ENCODE results near the gene PLEKHG4B. TPM values are rescaled to one million over a fixed set of nuclear protein-coding genes. Genes with fewer than 3 reads are reported as not detected.
"Not testable (repeated sequence)": the region's sequence is repeated elsewhere in the genome, so short reads cannot be mapped to it uniquely, and the experiment has no call there.

Gene PLEKHG4B
- total RNA-seq, 1 donor from 2014 or later: 6.8 TPM

DNA sequence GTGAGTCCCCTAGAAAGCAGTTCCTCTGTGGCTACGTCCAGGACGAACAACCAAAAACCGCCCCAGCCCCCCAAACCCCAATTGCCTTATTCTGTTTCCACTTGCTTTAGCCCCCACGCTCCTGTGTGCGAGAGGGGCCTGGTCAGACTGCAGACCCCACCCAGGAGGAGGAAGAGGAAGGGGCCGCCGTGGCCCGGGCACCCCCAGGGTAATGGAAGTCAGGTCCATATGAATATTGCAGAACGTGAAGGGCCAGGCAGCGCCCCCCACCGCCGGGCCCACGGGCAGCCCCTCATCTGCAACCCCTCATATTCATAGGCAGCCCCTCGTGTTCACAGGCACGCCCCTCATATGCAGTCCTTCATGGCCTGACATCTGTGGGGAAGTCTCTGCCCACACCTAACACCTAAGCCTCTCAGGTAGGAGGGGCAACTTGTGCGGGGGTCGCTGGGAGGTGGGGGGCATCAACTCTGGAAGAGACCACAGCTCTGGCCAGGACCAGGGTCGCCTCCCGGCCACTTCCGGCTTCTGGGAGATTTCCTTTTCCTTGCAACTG is 37.7 kb upstream of the PLEKHG4B start:
- Mint-ChIP-seq H3K27ac (ENCODE audit: unreplicated experiment) (no peak overlapping the region), H3K27me3 (ENCODE audit: unreplicated experiment) (peaks cover 9% of the 10 kb centered on the region), H3K4me3 (ENCODE audit: unreplicated experiment) (peak overlapping the region; percentile 76), H3K9me3 (ENCODE audit: unreplicated experiment) (no peaks in the 10 kb centered on the region), H3K4me1 (ENCODE audit: unreplicated experiment) (no peaks in the 10 kb centered on the region), H3K36me3 (ENCODE audit: low read depth, unreplicated experiment) (no peaks in the 10 kb centered on the region)
- no peak for DNase-seq (ENCODE audit: low spot score)
- TF ChIP-seq, protein P1, sequence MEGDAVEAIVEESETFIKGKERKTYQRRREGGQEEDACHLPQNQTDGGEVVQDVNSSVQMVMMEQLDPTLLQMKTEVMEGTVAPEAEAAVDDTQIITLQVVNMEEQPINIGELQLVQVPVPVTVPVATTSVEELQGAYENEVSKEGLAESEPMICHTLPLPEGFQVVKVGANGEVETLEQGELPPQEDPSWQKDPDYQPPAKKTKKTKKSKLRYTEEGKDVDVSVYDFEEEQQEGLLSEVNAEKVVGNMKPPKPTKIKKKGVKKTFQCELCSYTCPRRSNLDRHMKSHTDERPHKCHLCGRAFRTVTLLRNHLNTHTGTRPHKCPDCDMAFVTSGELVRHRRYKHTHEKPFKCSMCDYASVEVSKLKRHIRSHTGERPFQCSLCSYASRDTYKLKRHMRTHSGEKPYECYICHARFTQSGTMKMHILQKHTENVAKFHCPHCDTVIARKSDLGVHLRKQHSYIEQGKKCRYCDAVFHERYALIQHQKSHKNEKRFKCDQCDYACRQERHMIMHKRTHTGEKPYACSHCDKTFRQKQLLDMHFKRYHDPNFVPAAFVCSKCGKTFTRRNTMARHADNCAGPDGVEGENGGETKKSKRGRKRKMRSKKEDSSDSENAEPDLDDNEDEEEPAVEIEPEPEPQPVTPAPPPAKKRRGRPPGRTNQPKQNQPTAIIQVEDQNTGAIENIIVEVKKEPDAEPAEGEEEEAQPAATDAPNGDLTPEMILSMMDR (IDR thresholded peaks at IDR 0.05; ENCODE audit: unreplicated experiment): no peak

DNA sequence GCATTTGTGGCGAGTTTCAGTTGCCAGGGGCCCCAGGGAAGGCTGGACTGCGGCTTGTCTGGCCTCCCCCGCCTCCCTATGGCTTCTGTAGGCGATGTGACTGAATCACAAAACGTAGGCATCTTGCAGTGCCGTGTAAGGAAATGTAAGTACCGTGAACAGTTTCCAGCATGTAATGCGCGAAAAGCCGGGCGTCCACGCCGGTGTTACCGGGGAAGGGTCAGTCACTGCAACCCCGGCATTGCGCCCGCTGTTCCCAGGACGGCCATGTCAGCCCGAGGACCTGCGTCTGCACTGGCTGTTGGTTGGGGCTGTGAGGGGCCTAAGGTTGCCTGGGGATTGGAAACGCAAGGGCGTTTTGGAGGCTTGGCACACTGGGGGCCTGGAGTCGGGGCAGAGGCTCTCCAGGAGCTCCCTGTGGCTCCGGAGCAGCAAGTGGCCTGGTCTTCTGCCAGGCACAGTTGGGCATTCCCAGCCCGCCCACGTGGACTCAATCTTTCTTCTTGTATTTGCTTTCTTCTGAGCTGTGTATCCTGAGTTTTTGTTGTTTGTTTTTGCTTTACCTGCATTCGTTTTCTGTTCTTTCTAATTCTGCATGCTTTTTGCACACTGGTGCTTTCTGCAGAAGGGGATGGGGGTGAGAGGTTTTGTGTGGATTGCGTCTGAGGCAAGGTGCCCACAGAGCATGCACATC is 36.9 kb upstream of the PLEKHG4B start:
- H3K36me3 Mint-ChIP-seq (ENCODE audit: low read depth, unreplicated experiment): no peaks in the 10 kb centered on the region
- H3K9me3 Mint-ChIP-seq (ENCODE audit: unreplicated experiment): no peaks in the 10 kb centered on the region
- H3K4me3 Mint-ChIP-seq (ENCODE audit: unreplicated experiment): peak overlapping the region; percentile 76
- TF ChIP-seq, protein P1 (IDR thresholded peaks at IDR 0.05; ENCODE audit: unreplicated experiment): no peak
- H3K4me1 Mint-ChIP-seq (ENCODE audit: unreplicated experiment): no peaks in the 10 kb centered on the region
- DNase-seq (ENCODE audit: low spot score): no peak
- H3K27ac Mint-ChIP-seq (ENCODE audit: unreplicated experiment): no peak overlapping the region
- H3K27me3 Mint-ChIP-seq (ENCODE audit: unreplicated experiment): peaks cover 12% of the 10 kb centered on the region

DNA sequence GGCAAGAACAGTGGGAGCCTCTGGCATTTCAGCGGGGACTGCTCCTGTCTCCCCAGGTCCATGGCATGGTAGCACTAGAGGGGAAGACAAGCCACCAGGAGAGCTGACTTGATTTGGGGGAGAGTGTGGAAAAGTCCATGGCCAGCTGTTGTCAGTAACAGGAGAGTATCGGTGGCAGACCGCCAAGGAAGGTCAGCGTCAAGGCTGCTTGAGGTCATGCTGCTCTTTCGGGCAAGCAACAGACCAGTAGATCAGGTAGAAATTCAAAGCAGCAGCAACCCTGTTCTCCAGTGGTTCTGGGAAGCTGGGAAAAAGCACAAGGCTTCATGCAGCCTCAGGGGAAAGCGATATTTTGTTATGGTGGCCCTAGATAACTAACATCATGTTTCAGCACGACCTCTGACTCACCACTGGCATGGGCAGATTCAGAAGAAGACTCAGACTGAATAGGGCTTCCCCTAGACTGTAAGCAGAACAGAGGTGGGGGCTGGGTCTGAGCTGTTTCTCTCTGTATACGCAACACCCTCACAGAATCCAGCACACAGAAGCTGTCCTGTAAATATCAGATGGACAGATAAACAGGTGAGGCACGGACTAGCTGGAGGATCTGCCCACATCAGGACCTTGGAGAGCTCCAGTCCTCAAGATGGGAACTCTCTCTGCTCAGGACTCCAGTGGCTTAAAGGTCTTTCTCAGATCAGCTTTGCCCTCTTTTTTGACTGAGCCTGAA is 35.2 kb upstream of the PLEKHG4B start:
- TF ChIP-seq, protein P1 (IDR thresholded peaks at IDR 0.05; ENCODE audit: unreplicated experiment): no peak
- Mint-ChIP-seq H3K9me3 (ENCODE audit: unreplicated experiment) (no peaks in the 10 kb centered on the region), H3K27me3 (ENCODE audit: unreplicated experiment) (peaks cover 12% of the 10 kb centered on the region), H3K4me3 (ENCODE audit: unreplicated experiment) (no peak overlapping the region), H3K27ac (ENCODE audit: unreplicated experiment) (no peak overlapping the region), H3K36me3 (ENCODE audit: low read depth, unreplicated experiment) (no peaks in the 10 kb centered on the region), H3K4me1 (ENCODE audit: unreplicated experiment) (no peaks in the 10 kb centered on the region)
- DNase-seq (ENCODE audit: low spot score): peak; percentile 58

DNA sequence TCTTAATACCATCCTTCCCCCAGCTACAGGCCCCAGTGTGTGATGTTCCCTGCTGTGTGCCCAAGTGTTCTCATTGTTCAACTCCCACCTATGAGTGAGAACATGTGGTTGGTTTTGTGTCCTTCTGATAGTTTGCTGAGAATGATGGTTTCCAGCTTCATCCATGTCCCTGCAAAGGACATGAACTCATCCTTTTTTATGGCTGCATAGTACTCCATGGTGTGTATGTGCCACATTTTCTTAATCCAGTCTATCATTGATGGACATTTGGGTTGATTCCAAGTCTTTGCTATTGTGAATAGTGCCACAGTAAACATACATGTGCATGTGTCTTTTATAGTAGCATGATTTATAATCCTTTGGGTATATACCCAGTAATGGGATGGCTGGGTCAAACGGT is 31.7 kb upstream of the PLEKHG4B start:
- H3K9me3 Mint-ChIP-seq (ENCODE audit: unreplicated experiment); H3K4me1 Mint-ChIP-seq (ENCODE audit: unreplicated experiment); H3K27me3 Mint-ChIP-seq (ENCODE audit: unreplicated experiment); DNase-seq (ENCODE audit: low spot score); H3K36me3 Mint-ChIP-seq (ENCODE audit: low read depth, unreplicated experiment); H3K4me3 Mint-ChIP-seq (ENCODE audit: unreplicated experiment); H3K27ac Mint-ChIP-seq (ENCODE audit: unreplicated experiment): not testable (repeated sequence)

DNA sequence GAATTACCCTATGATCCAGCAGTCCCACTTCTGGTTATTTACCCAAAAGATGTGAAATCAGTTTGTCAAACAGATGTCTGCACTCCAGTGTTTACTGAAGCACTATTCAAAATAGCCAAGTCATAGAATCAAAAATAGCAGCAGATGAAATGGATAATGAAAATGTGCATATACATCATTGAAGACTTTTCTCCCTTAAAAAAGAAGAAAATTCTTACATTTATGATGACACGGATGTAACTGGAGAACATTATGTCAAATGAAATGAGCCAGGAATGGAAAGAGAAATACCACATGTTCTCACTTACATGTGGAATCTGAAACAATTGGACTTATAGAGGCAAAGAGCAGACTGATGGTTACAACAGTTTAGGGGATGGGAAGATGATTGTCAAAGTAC is 21.5 kb upstream of the PLEKHG4B start:
- TF ChIP-seq, protein P1 (IDR thresholded peaks at IDR 0.05; ENCODE audit: unreplicated experiment): no peak
- Mint-ChIP-seq H3K4me1 (ENCODE audit: unreplicated experiment) (no peaks in the 10 kb centered on the region), H3K27ac (ENCODE audit: unreplicated experiment) (no peak overlapping the region), H3K4me3 (ENCODE audit: unreplicated experiment) (no peak overlapping the region), H3K27me3 (ENCODE audit: unreplicated experiment) (peaks cover 6% of the 10 kb centered on the region), H3K36me3 (ENCODE audit: low read depth, unreplicated experiment) (peaks cover 6% of the 10 kb centered on the region), H3K9me3 (ENCODE audit: unreplicated experiment) (no peaks in the 10 kb centered on the region)
- no peak for DNase-seq (ENCODE audit: low spot score)

DNA sequence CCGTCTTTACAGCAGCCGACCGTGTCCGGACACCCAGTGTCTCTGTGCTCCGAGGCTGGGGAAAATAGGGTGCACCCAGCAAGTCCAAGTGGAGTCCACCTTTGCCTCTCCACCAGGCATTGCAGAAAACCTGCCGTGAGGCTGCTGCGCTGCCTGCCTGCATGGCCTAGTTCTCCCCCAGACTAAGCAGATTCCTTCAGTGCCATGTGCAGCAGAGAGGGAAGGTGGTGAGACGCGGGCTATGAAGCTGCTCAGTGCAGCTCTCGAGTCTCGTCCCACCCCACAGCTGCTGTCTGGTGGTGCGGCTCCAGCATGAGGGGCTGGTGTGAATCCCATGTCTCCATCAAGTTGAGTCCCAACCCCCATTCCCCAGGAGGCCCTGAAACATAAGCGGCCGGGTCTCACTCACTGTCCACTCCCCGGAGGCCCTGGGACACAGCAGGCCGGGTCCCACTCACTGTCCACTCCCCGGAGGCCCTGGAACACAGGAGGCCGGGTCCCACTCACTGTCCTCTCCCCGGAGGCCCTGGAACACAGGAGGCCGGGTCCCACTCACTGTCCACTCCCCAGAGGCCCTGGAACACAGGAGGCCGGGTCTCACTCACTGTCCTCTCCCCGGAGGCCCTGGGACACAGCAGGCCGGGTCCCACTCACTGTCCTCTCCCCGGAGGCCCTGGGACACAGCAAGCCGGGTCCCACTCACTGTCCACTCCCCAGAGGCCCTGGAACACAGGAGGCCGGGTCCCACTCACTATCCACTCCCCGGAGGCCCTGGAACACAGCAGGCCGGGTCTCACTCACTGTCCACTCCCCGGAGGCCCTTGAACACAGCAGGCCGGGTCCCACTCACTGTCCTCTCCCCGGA is 19.4 kb upstream of the PLEKHG4B start:
- not testable (repeated sequence) for DNase-seq (ENCODE audit: low spot score); H3K36me3 Mint-ChIP-seq (ENCODE audit: low read depth, unreplicated experiment); H3K27me3 Mint-ChIP-seq (ENCODE audit: unreplicated experiment)

DNA sequence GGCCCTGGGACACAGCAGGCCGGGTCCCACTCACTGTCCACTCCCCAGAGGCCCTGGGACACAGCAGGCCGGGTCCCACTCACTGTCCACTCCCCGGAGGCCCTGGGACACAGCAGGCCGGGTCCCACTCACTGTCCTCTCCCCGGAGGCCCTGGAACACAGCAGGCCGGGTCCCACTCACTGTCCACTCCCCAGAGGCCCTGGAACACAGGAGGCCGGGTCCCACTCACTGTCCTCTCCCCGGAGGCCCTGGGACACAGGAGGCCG is 18.9 kb upstream of the PLEKHG4B start:
- not testable (repeated sequence) for H3K36me3 Mint-ChIP-seq (ENCODE audit: low read depth, unreplicated experiment); H3K9me3 Mint-ChIP-seq (ENCODE audit: unreplicated experiment); H3K4me1 Mint-ChIP-seq (ENCODE audit: unreplicated experiment); DNase-seq (ENCODE audit: low spot score); H3K27ac Mint-ChIP-seq (ENCODE audit: unreplicated experiment); H3K27me3 Mint-ChIP-seq (ENCODE audit: unreplicated experiment); H3K4me3 Mint-ChIP-seq (ENCODE audit: unreplicated experiment)

More for the DNA sequence above, 19.4 kb upstream of the PLEKHG4B start:
- not testable (repeated sequence) for H3K4me3 Mint-ChIP-seq (ENCODE audit: unreplicated experiment); H3K27ac Mint-ChIP-seq (ENCODE audit: unreplicated experiment); H3K9me3 Mint-ChIP-seq (ENCODE audit: unreplicated experiment); H3K4me1 Mint-ChIP-seq (ENCODE audit: unreplicated experiment)
